ENCODE data around the gene SLC47A2. TPM values are rescaled to one million over a fixed set of nuclear protein-coding genes. Genes with fewer than 3 reads are reported as not detected.

The SLC47A2 gene
- total and polyA plus RNA-seq, 9 of the 15 experiments (the other 6 are each of a cell fraction or from before 2014, with no cell fraction given) = not detected

- peaks cover 8 to 52% of the 10 kb centered on the region in 2 experiments; a peak in 4 of 5 replicates for H3K27me3 ChIP-seq (ENCODE audit: control insufficient read depth in 2 of 2, insufficient read depth in 2 of 2, low read length in 2 of 2)
- H4K20me1 ChIP-seq (replicated peaks; ENCODE audit: control insufficient read depth, insufficient read depth, low read length) = no peaks in the 10 kb centered on the region
- peaks cover 0 to 5% of the 10 kb centered on the region in 2 experiments; a peak in 1 of 5 replicates for H3K4me1 ChIP-seq (replicated peaks in 1 of 2; ENCODE audit: control insufficient read depth in 2 of 2, insufficient read depth in 2 of 2, low read length in 2 of 2)
- 1% methylated on average over 12 of the region's 25 CpGs for WGBS (ENCODE audit: insufficient coverage, low coverage, missing lambda C conversion rate)
- no peak within 1 kb of the TSS for H2AFZ ChIP-seq (ENCODE audit: low read depth, low read length)
- H3K9me3 ChIP-seq (replicated peaks; ENCODE audit: control insufficient read depth, insufficient read depth, low read depth, low read length) = no peaks in the 10 kb centered on the region
- no TSS peak for BruUV-seq (replicated peaks)
- no peak within 1 kb of the TSS for H3K27ac ChIP-seq (ENCODE audit: extremely low read depth, low read depth, low read length)
- TF ChIP-seq SOX6 (IDR thresholded peaks at IDR 0.05) = no peak
- no peak for TF ChIP-seq SRSF9 (IDR thresholded peaks at IDR 0.05; ENCODE audit: borderline replicate concordance, low read depth, low read length)
- no peak for TF ChIP-seq EWSR1 (IDR thresholded peaks at IDR 0.05; ENCODE audit: borderline replicate concordance, low read depth, partially characterized antibody)
- TF ChIP-seq CHCHD3 (CRISPR knock-in tag; IDR thresholded peaks at IDR 0.05) = no peak
- no peak for TF ChIP-seq ZNF785 (CRISPR knock-in tag; IDR thresholded peaks at IDR 0.05)
- TF ChIP-seq ZNF764 (CRISPR knock-in tag; IDR thresholded peaks at IDR 0.05; ENCODE audit: low read depth) = no peak
- no peak for TF ChIP-seq POLR3A (IDR thresholded peaks at IDR 0.05; ENCODE audit: borderline replicate concordance, extremely low read depth, insufficient read depth, insufficient read length)
- no peak for TF ChIP-seq TSC22D4 (tag; IDR thresholded peaks at IDR 0.05)
- no peak for TF ChIP-seq ZNF79 (CRISPR knock-in tag; IDR thresholded peaks at IDR 0.05; ENCODE audit: low read depth)
- no peak for TF ChIP-seq CREM (IDR thresholded peaks at IDR 0.05; ENCODE audit: low read depth)
- TF ChIP-seq ZNF140 (CRISPR knock-in tag; IDR thresholded peaks at IDR 0.05) = no peak
- TF ChIP-seq GATA2 (CRISPR knock-in tag; IDR thresholded peaks at IDR 0.05) = no peak
- no peaks in the 10 kb centered on the region for H3K79me2 ChIP-seq (ENCODE audit: control insufficient read depth, insufficient read depth, low read length)
- intact Hi-C loops (cut with micrococcal nuclease) (no loop called here), in situ Hi-C loops (cut with MboI) (no loop called here)
- CTCF ChIA-PET (ENCODE audit: low intra/inter-chr PET ratio) = interaction anchor here (0.5 kb wide), 1 partner anchor 368 kb away, joined by 3 read pairs; no protein-coding TSS in a partner anchor
- ATAC-seq = no peak
- POLR2A ChIA-PET = interaction anchor here (0.7 kb wide), 1 partner anchor 416 kb away, joined by 3 read pairs; no protein-coding TSS in a partner anchor
- no peak within 1 kb of the TSS for H3K4me2 ChIP-seq (ENCODE audit: insufficient read depth, low read length)
- no peaks in the 10 kb centered on the region for H3K9me1 ChIP-seq (ENCODE audit: control insufficient read depth, insufficient read depth, low read length)
- no peaks in the 10 kb centered on the region for H3K36me3 ChIP-seq (ENCODE audit: control insufficient read depth, insufficient read depth, low read length)
- H3K9ac ChIP-seq (ENCODE audit: insufficient read depth in 1 of 2, low read depth in 2 of 2, low read length in 2 of 2) = no peak within 1 kb of the TSS
- no peak within 1 kb of the TSS for H3K4me3 ChIP-seq
- no peak for DNase-seq (ENCODE audit: extremely low read depth in 1 of 4, low spot score in 3 of 4)
- no peak for FAIRE-seq
These were observed 31.7 kb upstream of the SLC47A2 start, which contains the start of gene ALDH3A1 for GRCh38 chr17:19747829-19748806. Gene ALDH3A1, minus strand, starts transcription at chr17:19748298. Its CDS starts 3,169 bp downstream, at chr17:19745129.
